Measurements from ENCODE around the gene TNFRSF1A. TPM values are rescaled to one million over a fixed set of nuclear protein-coding genes. Genes with fewer than 3 reads are reported as not detected.

Gene TNFRSF1A
- total and polyA plus RNA-seq, 2 of the 13 experiments (the other 11 are each of a cell fraction or from before 2014, with no cell fraction given), result 41.5 to 61.2 TPM

DNA sequence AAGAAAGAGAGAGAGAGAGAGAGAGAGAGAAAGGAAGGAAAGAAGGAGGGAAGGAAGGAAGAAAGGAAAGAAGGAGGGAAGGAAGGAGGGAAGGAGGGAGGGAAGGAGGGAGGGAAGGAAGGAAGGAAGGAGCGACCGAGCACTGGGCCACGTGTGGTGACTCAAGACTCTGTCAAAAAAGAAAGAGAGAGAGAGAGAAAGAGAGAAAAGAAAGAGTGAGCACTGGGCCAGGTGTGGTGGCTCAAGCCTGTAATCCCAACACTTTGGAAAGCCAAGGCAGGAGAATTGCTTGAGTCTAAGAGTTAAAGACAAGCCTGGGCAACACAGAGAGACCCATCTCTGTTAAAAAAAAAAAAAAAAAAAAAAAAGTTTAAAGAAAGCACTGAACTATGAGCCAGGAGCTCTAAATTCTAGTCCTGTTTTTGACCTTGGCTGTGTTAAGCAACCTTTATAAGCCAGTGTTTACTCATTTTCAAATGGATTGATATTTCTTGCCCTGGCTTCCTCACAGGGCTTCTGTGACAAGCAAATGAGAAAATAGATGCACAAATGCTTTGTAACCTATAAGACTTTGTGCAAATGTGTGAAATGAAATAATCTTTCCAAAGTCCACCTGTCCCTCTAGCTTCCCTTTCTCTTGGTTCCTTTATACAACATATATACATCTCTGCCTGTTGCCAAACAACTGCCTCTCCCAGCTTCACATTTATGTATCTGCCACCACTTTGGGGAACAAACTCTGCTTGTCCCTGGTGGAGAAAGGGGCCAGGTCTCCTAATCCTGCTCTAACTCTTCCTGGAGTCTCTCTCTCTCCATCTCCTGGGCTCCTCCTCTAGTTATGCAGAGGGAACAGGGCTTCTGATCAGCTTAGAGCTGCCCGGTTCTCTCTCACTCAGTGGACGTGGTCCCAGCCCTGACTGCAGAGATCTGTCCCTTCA, 47.5 kb downstream of the TNFRSF1A start (continued):
- TF ChIP-seq, protein P1, sequence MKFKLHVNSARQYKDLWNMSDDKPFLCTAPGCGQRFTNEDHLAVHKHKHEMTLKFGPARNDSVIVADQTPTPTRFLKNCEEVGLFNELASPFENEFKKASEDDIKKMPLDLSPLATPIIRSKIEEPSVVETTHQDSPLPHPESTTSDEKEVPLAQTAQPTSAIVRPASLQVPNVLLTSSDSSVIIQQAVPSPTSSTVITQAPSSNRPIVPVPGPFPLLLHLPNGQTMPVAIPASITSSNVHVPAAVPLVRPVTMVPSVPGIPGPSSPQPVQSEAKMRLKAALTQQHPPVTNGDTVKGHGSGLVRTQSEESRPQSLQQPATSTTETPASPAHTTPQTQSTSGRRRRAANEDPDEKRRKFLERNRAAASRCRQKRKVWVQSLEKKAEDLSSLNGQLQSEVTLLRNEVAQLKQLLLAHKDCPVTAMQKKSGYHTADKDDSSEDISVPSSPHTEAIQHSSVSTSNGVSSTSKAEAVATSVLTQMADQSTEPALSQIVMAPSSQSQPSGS (CRISPR knock-in tag; IDR thresholded peaks at IDR 0.05), result 0 out of 2 replicates have a peak, but pooled peaks have one; percentile 13
- TF ChIP-seq RAD21 (CRISPR knock-in tag; IDR thresholded peaks at IDR 0.05) (no peak), ZNF766 (CRISPR knock-in tag; IDR thresholded peaks at IDR 0.05; ENCODE audit: borderline replicate concordance) (no peak), THYN1 (CRISPR knock-in tag; IDR thresholded peaks at IDR 0.05; ENCODE audit: borderline replicate concordance, low read depth) (no peak), ZNF670 (CRISPR knock-in tag; IDR thresholded peaks at IDR 0.05; ENCODE audit: borderline replicate concordance) (no peak; the same call in 1 of the 2 replicates), ZNF784 (CRISPR knock-in tag; IDR thresholded peaks at IDR 0.05; ENCODE audit: borderline replicate concordance) (no peak), CREM (IDR thresholded peaks at IDR 0.05) (no peak; the same call in 1 of the 2 replicates), CREM (CRISPR knock-in tag; IDR thresholded peaks at IDR 0.05) (no peak)
- TF ChIP-seq, protein P2, sequence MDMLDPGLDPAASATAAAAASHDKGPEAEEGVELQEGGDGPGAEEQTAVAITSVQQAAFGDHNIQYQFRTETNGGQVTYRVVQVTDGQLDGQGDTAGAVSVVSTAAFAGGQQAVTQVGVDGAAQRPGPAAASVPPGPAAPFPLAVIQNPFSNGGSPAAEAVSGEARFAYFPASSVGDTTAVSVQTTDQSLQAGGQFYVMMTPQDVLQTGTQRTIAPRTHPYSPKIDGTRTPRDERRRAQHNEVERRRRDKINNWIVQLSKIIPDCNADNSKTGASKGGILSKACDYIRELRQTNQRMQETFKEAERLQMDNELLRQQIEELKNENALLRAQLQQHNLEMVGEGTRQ (IDR thresholded peaks at IDR 0.05; ENCODE audit: low read depth, low read length), result no peak
- TF ChIP-seq, protein P2 (CRISPR knock-in tag; IDR thresholded peaks at IDR 0.05; ENCODE audit: borderline replicate concordance), result no peak
- TF ChIP-seq, protein P3, sequence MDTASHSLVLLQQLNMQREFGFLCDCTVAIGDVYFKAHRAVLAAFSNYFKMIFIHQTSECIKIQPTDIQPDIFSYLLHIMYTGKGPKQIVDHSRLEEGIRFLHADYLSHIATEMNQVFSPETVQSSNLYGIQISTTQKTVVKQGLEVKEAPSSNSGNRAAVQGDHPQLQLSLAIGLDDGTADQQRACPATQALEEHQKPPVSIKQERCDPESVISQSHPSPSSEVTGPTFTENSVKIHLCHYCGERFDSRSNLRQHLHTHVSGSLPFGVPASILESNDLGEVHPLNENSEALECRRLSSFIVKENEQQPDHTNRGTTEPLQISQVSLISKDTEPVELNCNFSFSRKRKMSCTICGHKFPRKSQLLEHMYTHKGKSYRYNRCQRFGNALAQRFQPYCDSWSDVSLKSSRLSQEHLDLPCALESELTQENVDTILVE (CRISPR knock-in tag; IDR thresholded peaks at IDR 0.05), result peak; percentile 28; the same call in 1 of the 2 replicates
- TF ChIP-seq, protein P4, sequence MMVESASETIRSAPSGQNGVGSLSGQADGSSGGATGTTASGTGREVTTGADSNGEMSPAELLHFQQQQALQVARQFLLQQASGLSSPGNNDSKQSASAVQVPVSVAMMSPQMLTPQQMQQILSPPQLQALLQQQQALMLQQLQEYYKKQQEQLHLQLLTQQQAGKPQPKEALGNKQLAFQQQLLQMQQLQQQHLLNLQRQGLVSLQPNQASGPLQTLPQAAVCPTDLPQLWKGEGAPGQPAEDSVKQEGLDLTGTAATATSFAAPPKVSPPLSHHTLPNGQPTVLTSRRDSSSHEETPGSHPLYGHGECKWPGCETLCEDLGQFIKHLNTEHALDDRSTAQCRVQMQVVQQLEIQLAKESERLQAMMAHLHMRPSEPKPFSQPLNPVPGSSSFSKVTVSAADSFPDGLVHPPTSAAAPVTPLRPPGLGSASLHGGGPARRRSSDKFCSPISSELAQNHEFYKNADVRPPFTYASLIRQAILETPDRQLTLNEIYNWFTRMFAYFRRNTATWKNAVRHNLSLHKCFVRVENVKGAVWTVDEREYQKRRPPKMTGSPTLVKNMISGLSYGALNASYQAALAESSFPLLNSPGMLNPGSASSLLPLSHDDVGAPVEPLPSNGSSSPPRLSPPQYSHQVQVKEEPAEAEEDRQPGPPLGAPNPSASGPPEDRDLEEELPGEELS (CRISPR knock-in tag; IDR thresholded peaks at IDR 0.05), result peak; percentile 75
- TF ChIP-seq, protein P5, sequence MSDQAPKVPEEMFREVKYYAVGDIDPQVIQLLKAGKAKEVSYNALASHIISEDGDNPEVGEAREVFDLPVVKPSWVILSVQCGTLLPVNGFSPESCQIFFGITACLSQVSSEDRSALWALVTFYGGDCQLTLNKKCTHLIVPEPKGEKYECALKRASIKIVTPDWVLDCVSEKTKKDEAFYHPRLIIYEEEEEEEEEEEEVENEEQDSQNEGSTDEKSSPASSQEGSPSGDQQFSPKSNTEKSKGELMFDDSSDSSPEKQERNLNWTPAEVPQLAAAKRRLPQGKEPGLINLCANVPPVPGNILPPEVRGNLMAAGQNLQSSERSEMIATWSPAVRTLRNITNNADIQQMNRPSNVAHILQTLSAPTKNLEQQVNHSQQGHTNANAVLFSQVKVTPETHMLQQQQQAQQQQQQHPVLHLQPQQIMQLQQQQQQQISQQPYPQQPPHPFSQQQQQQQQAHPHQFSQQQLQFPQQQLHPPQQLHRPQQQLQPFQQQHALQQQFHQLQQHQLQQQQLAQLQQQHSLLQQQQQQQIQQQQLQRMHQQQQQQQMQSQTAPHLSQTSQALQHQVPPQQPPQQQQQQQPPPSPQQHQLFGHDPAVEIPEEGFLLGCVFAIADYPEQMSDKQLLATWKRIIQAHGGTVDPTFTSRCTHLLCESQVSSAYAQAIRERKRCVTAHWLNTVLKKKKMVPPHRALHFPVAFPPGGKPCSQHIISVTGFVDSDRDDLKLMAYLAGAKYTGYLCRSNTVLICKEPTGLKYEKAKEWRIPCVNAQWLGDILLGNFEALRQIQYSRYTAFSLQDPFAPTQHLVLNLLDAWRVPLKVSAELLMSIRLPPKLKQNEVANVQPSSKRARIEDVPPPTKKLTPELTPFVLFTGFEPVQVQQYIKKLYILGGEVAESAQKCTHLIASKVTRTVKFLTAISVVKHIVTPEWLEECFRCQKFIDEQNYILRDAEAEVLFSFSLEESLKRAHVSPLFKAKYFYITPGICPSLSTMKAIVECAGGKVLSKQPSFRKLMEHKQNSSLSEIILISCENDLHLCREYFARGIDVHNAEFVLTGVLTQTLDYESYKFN (CRISPR knock-in tag; conservative IDR thresholded peaks at IDR 0.05), result peak; percentile 90
